ENCODE measurements around the gene ZNF331.

ZNF331 gene

DNA sequence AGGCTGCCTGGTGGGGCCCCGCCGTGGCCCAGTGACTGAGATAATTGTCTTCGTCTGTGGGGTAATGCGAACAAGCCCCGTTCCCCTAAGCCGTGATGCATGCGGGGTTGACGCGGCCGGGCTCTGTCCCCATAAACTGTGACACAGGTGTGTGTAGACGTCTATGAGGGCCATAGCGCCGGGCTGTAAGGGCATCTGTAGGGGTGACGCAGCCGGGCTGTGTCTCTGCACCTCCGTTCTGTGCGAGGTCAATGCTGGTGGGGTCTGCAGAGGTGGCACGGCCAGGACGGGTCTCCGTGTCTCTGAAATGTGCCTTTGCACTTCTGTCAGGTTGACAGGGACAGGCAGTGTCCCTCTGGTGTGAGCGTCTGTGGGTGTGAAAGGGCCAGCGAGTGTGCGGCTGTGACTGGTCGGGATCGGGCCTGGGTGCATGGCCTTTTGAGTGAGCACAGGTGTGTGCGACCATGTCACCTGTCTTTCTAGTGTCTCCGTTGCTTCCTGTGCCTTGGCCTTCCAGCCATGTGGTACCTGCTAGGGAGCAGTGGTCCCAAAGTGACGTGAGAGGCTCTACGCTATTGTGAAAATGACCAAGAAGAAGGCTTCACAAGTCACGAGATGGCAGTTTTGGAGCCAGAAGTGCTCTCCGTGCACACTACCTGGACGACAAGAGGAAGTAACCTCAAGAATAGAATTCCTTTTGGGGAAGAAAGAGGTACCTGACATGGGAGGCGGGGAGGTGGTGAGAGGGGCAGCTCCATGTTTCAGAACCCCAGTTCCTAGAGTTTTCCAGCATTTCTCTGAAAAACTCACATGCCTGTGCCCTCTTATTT, 16.4 kb upstream of the ZNF331 start:
- DNase-seq: no peak

DNA sequence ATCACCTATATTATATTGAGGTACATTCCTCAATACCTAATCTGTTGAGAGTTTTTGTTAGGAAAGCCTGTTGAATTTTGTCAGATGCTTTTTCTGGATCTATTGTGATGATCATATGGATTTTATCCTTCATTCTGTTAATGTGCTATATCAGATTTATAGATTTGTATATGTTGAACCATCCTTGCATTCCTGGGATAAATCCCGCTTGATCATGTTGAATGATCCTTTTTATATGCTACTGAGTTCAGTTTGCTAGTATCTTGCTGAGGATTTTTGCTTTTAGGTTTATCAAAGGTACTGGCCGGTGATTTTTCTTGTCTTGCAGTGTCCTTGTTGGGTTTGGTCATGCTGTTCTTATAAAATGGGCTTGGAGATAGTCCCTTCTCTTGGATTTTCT, 12.0 kb upstream of the ZNF331 start:
- DNase-seq: no peak

DNA sequence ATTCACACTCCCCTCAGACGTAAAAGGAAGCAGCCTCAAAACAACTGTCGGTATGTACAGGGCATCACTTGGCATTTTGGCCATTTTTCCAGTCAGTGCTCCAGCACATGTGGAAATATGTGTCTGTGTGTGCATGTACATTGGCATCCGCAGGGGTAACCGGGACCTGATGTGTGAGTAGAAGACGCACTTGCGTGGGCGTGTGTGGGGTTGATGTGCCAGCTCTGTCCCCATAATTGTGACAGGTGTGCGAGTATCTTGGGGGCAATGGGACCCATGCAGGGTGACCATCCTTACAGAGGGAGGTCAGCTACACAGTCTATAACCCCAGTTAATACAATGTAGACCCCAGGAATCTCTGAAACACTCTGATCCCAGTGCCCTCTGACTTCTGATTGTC, 7.3 kb upstream of the ZNF331 start:
- no peak for DNase-seq

DNA sequence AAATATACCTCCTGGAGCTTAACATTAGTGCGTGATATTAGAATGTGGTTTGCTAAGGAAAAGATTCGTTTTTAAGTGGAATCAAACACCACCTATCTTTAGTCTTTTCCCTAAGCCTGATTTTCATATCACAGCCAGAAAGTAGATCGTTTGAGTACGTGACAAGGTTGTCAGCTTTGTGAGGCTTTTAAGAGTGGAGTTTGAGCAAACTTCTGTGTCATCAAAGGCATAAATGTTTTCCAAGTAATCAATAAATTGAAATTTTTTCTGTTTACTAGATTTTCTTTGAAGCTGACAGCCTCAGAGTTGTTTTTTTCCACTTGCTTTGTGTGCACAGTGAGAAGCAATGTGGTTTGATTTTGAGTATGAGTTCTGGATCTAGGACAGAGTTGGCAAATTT, 6.5 kb upstream of the ZNF331 start:
- no peak for DNase-seq

DNA sequence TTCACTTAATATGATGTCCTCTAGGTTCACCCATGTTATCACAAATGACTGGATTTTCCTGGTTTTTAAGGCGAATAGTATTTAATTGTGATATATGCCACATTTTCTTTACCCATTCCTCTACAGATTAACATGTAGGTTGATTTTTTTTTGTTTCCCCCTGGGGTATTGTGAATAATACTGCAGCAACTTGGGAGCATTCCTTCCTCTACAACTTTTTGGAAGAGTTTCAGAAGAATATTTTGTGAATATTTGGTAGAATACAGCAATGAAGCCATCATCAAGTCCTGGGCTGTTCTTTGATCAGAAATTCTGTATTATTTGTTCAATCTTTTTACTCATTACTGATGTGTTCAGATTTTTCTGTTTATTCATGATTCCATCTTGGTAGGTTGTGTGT, 5.6 kb upstream of the ZNF331 start:
- DNase-seq: no peak

DNA sequence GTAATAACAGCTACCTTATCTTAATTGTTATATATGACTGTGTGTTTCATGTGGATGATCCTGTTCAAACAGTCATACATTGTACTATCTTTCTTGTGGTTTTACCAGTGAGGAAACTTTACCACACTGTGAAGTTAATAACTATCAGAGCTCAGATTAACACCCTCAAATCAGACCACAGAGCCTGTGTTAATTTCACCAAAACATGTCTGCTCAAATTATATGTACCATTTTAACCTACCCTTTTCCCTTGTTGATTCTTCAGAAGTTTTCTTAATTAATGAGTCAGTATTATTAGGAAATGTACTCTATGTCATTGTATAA, 1.8 kb upstream of the ZNF331 start:
- DNase-seq: no peak

DNA sequence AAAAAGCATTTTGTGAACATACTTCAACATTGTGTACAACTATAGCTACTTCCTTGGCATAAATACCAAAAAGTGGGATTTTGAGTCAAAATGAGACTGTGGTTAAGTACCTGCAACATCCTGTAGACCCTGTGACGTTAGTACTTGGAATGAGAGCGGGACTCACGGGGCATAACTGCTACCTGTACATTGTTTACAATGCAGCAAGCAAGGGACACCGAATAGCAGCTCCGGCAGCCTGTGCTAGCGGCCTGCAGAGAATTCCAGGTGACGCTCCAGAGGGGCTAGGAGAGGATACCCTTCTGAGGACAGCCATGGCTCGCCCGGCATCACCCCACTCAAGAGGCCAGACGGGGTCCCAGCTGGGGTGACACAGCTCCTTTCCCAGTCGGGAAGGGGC, 824 bp upstream of the ZNF331 start:
- DNase-seq: peak; percentile 20

DNA sequence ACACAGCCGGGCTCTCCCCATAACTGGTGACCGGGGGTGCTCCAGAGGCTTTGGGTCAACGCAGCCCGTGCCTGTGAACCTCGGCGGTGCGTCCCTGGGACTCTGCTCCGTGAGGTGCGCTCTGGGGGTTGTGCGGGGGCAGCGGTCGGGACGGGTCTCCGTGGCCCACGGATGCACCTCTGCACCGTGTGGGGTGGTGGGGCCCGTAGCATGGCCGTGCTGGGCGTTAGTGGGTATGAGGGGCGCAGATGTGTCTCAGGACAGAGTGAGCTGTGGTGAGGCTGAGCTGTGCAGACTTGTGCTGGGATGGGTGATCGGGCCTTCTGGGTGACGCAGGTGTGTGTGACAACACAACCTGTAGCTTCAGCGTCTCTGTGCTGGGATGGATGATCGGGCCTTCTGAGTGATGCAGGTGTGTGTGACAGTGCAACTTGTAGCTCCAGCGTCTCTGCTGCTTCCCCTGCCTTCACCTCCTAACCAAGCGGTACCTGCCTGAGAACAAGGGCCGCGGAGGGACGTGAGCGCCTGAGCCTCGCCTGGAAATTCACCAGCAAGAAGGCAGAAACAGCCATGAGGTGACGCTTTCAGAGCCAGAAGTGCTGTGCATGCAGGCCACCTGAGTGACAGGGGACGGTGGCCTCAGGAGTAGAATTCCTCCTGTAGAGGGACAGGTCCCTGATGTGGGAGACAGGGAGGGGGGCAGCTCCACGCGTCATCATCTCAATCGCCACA, 599 bp downstream of the ZNF331 start:
- DNase-seq: no peak

DNA sequence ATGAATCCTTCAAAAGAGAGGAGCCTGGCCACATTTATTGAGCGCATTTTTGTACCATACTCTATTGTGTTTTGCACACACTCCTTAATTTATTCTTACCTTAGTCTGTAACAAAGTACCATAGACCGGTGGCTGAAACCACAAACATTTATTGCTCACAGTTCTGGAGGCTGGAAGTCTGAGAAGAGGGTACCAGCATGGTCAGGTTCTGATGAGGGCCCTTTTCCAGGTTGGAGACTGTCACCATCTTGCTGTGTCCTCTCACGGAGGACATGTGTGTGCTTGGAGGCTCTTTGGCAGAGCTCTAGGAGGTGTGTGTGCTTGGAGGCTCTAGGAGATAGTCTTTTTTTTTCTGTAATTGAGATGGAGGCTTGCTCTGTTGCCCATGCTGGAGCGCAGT, 2.1 kb downstream of the ZNF331 start:
- no peak for DNase-seq

DNA sequence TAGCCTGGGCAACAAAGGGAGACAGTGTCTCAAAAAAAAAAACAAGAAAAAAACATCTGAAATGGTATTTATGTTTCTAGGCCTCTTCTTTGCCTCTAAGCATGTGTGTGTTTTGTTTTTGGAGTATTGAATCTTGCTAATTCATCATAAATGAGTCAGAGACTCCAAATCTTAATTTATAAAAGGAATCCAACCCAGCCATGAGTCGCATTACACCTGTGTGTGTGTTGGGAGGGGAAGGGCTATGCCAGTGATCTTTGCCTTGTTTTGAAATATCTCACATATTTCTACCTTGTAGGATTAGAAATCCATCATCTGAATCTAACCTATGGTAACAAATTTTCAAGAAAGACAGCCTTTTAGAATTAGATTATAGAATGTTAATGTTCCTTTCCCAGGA, 4.0 kb downstream of the ZNF331 start:
- DNase-seq: no peak

DNA sequence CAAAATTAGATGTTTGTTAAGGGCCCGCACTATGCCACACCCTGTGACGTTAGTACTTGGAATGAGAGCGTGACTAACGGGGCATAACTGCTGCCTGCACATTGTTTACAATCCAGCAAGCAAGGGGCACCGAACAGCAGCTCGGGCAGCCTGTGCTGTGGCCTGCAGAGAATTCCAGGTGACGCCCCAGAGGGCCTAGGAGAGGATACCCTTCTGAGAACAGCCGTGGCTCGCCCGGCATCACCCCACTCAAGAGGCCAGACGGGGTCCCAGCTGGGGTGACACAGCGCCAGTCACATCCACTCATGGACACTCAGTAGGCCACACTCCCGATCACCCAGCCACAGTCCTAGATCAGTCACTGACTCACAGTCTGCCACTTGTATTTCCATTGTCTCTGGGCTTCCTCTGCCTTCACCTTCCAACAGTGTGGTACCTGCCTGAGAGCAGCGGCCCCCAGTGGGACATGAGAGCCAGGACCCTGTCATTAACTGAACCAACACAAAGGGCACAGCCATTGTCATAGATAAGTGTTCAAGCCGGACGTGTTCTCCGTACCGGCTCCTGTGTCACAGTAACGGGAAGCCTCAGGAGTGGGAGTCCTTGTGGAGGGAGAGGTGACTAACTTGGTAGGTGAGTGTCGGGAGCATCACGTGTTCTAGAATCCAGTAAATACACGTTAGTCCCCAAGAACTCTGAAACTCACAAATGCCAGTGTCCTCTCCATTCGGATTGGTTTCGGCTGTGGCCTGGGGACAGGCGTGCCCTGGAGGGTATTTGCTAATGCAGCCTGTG, 7.5 kb downstream of the ZNF331 start:
- DNase-seq: no peak

DNA sequence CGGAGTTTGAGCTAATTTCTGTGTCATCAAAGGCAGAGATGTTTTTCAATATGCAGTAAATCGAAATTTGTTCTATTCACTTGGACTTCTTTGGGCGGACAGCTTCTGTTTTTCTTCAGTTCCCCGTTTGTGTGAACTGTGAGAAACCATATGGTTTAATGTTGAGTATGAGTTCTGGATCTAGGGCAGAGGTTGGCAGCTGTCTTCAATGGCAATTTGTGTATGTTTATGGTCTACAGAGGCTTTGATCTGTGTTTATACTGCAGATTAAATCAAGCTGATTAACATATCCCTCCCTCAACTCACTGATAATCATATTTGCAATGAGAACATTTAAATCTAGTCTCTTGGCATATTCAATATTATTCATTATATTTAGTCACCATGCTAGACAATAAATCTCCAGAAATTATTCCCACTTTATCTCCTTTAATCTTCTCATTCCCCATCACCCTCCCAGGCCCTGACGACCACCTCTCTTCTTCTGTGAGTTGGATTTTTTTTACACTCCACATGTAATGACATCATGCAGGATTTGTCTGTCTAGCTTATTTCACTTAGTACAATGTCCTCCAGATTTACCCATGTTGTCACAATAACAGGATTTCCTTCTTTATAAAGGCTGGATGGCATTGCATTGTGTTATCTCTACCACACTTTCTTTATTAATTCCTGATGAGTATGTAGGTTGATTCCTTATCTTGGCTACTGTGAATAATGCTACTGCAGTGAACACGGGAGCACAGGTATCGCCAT, 9.0 kb downstream of the ZNF331 start:
- DNase-seq: no peak

DNA sequence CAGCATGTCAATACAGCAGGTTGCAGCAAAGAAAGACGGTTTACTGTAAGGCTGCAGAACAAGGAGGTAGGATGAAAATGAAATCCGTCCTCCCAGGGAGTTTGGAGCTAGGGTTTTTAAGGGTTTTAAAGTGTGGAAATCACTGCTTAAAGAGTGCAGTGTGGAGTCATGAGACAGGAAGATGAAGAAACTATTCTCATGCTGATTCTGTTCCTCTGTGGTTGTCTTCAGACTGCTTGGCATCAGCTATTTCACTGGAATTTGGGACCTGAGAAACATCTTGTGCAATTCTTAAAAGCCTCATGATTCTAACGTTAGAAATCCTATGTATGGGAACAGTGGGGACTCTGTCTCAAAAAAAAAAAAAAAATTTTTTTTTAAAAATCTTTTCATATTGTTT, 11.4 kb downstream of the ZNF331 start:
- DNase-seq: no peak

DNA sequence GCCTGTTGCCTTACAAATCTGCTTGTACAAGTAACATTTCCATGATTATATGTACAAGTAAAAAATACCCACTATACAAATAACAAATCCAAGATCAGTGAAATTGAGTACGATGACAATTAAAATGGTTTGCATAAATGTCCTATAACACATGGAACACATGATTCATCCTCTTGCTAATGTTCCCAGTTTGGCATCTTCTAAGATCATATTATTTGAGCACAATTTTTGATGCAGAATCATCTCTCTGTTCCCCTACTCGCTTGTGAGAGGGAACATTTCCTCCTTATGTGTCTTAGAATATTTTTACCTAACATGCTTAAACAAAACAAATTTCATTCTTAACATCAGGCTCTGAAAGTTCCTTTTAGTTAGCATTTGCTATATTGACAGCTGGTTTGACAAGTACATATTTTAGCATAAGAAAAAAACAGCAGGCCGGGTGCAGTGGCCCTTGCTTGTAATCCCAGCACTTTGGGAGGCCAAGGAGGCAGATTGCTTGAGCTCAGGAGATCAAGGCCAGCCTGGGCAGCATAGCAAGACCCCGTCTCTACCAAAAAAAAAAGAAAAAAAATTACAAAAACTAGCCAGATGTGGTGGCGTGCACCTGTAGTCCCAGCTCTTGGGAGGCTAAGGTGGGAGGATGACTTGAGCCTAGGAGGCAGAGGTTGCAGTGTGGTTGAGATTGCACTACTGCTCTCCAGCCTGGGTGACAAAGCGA, 14.2 kb downstream of the ZNF331 start:
- no peak for DNase-seq

DNA sequence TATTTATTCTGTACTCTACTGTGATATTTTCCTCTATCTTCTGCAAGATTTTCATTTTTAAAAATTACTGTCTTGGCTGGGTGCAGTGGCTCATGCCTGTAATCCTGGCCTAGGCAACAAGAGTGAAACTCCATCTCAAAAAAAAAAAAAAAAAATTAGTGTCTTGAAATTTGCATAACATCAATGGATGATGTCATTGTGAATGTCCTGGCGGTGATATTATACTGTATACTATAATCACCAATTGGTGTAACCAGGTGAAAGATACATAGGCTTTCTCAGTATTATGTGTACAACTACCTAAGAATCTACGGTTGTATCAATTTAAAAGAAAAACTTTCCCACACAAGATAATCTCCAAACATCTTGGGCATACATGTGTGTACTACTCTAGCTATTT, 15.2 kb downstream of the ZNF331 start:
- no peak for DNase-seq

DNA sequence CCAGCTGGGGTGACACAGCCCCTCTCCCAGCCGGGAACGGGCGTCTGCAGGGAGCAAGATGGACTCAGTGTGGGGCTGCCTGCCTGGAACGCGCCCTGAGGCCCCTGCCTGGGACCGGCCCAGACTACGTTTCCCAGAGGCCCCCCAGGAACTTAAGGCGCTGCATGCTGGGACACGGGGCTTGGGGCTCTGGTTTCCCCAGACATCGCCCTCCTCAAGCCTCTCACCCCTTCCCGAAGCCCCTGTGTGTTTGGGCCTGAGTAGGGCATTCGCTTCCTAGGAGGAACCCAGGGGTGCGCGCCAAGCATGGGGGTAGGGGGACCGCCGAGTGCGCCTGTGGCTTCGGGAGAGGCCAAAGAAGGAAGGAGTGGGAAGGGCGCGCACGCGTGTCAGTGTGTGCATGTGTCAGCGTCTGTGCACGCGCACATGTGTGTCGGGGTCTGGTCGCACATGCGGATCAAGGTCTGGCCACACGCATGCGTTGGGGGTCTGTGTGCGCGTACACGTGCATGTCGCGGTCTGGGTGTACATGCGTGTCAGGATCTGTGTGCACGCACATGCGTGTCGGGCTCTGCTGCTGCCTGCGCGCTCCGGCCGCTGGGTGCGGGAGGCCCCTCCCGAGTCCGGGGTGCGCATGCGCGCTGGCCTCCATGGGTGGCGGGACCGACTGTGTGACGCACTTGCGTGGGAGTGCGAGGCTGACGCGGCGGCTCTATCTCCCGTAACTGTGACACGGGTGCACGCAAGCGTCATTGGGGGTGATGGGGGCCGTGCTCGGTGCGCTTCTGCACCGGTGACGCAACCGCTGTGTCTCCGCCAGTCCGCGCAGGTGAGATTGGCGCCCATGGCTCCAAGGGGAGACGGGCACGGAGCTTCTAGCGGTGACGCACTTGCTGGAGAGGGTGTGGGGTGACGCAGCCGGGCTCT, 16.2 kb downstream of the ZNF331 start:
- DNase-seq: peak; percentile 89

DNA sequence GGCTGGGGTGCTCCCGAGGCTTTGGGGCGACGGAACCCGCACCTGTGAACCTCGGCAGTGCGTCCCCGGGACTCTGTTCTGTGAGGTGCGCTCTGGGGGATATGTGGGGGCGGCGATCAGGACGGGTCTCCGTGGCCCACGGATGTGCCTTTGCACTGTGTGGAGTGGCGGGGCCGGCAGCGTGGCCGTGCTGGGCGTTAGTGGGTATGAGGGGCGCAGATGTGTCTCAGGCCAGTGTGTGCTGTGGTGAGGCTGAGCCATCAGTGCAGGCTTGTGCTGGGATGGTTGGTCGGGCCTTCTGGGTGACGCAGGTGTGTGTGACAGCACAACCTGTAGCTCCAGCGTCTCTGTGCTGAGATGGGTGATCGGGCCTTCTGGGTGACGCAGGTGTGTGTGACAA, 16.9 kb downstream of the ZNF331 start:
- DNase-seq: no peak

DNA sequence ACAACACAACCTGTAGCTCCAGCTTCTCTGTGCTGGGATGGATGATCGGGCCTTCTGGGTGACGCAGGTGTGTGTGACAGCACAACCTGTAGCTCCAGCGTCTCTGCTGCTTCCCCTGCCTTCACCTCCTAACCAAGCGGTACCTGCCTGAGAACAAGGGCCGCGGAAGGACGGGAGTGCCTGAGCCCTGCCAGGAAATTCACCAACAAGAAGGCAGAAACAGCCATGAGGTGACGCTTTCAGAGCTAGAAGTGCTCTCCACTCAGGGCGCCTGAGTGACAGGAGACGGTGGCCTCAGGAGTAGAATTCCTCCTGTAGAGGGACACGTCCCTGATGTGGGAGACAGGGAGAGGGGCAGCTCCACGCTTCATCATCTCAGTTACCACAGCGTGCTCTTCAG, 17.4 kb downstream of the ZNF331 start:
- no peak for DNase-seq

DNA sequence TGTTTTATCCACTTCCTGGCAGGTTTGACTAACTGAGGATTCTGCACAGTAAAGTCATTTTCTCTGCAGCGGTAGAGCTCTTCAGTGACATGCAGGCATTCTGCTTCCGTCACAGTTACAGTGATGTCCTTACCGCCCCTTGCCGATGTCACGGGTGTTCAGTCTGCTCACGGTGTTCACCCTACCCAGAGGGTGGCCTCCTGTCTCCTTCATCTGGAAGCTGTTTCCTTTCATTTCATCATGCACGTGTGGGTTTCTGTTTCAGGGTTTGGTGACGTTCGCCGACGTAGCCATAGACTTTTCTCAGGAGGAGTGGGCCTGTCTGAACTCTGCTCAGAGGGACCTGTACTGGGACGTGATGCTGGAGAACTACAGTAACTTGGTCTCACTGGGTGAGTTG, 33.4 kb downstream of the ZNF331 start:
- DNase-seq: no peak

DNA sequence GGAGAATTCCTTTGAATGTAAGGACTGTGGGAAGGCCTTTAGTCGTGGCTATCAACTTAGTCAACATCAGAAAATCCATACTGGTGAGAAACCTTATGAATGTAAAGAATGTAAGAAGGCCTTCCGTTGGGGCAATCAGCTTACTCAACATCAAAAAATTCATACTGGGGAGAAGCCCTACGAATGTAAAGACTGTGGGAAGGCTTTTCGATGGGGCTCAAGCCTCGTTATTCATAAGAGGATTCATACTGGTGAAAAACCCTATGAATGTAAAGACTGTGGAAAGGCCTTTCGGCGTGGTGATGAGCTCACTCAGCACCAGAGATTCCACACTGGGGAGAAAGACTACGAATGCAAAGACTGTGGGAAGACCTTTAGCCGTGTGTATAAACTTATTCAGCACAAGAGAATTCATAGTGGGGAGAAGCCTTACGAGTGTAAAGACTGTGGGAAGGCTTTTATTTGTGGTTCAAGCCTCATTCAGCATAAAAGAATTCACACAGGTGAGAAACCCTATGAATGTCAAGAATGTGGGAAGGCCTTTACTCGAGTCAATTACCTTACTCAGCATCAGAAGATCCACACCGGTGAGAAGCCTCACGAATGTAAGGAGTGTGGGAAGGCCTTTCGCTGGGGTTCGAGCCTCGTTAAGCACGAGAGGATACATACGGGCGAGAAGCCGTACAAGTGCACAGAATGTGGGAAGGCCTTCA, 39.2 kb downstream of the ZNF331 start:
- no peak for DNase-seq

DNA sequence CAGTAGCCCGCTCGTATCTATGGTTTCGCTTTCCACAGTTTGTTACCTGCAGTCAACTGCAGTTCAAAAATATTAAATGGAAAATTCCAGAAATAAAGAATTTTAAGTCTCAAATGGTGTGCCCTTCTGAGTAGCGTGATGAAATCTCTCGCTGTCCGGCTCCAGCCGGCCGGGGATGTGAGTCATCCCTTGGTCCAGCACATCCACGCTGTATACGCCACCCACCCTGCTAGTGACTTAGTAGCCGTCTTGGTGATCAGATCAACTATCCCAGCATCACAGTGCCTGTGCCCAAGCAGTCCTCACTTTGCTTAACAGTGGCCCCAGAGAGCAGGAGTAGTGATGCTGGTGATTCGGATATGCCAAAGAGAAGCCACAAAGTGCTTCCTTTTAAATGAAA, 40.0 kb downstream of the ZNF331 start:
- DNase-seq: no peak
